ENCODE results near the gene BST1. TPM values are rescaled to one million over a fixed set of nuclear protein-coding genes. Genes with fewer than 3 reads are reported as not detected.

Gene BST1
- total RNA-seq, 1 experiment from 2014 or later, result not detected

DNA sequence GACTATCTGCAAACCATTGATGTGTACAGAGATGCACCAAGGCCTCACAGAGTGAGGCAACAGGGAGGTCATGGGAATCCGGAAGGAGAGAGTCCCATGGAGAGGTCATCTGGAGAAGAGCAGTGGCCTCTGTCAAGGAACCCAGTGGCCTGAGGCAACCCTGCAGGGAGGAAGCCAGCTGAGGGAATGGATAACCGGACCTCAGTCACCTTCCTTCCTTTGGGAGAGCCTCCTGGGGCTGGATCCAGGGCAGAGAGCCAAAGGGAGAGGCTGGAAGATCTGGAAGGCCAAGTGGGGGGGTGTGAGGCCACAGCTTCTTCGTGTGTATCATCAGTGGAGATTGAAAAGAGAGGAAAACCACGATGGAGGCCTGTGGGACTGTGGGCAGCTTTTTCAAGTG is 50.9 kb downstream of the BST1 start:
- Histone ChIP-seq H3K4ac (ENCODE audit: low read depth, low read length) (no peak overlapping the region), H2BK5ac (ENCODE audit: insufficient read length, low read length) (no peak overlapping the region), H2BK15ac (ENCODE audit: low read depth, low read length) (no peak overlapping the region), H4K91ac (ENCODE audit: insufficient read length, low read depth, low read length) (no peak overlapping the region), H4K20me1 (ENCODE audit: control insufficient read depth, insufficient read depth, insufficient read length) (no peaks in the 10 kb centered on the region), H2BK20ac (ENCODE audit: low read depth, low read length, poor library complexity, severe bottlenecking) (no peak overlapping the region), H3K9me3 (ENCODE audit: control insufficient read depth, low read depth, low read length) (no peaks in the 10 kb centered on the region), H3K18ac (ENCODE audit: insufficient read length, low read depth, low read length) (no peak overlapping the region), H3K56ac (ENCODE audit: insufficient read length, low read depth, low read length) (no peak overlapping the region), H2BK12ac (ENCODE audit: insufficient read length, low read depth, low read length) (no peak overlapping the region), H2BK120ac (ENCODE audit: low read depth, low read length, poor library complexity, severe bottlenecking) (no peak overlapping the region), H4K8ac (replicated peaks; ENCODE audit: insufficient read length, low read depth, low read length) (no peak overlapping the region), H3K79me1 (ENCODE audit: insufficient read depth, low read depth, low read length, poor library complexity, severe bottlenecking) (no peaks in the 10 kb centered on the region), H3K23me2 (ENCODE audit: insufficient read length, low read depth, low read length, poor library complexity, severe bottlenecking) (no peaks in the 10 kb centered on the region), H3K14ac (ENCODE audit: insufficient read depth, low read length) (no peak overlapping the region), H3K27ac (ENCODE audit: insufficient read length, low read depth, low read length) (no peak overlapping the region), H2AK5ac (ENCODE audit: insufficient read length, low read length) (no peak overlapping the region), H3K9ac (ENCODE audit: extremely low read depth, insufficient read length, low read length) (no peak overlapping the region), H3K79me2 (ENCODE audit: insufficient read depth, low read length) (no peaks in the 10 kb centered on the region), H2AFZ (ENCODE audit: low read length) (no peak overlapping the region), H3K23ac (ENCODE audit: insufficient read length, low read depth, low read length) (no peak overlapping the region), H3K27me3 (ENCODE audit: insufficient read depth, low read length) (no peaks in the 10 kb centered on the region), H3K4me2 (ENCODE audit: insufficient read depth, insufficient read length, low read length) (no peak overlapping the region), H3T11ph (ENCODE audit: low read length) (no peak overlapping the region), H3K4me1 (ENCODE audit: insufficient read depth, low read length) (no peaks in the 10 kb centered on the region), H4K5ac (ENCODE audit: insufficient read length, low read depth, low read length) (no peak overlapping the region)
- H3K27ac Mint-ChIP-seq, result peak overlapping the region in 2 of 3 experiments; percentile 35 to 54; a peak in 4 of 7 replicates
- H3K9me3 Mint-ChIP-seq, result no peaks in the 10 kb centered on the region; a peak in 1 of 5 replicates
- DNase-seq, result no peak
- WGBS (ENCODE audit: extremely low coverage, insufficient read length, low lambda C conversion rate), result no CpG with 5 or more reads among the region's 4 CpGs
- H3K27me3 Mint-ChIP-seq (ENCODE audit: low read depth), result no peaks in the 10 kb centered on the region
- no peaks in the 10 kb centered on the region for H3K36me3 Mint-ChIP-seq (ENCODE audit: insufficient read depth in 1 of 3, low read depth in 3 of 3)
- H3K4me1 Mint-ChIP-seq, result peaks cover 8 to 10% of the 10 kb centered on the region in 2 experiments; a peak in 2 of 4 replicates
- H3K4me3 Mint-ChIP-seq, result no peak overlapping the region
- TF ChIP-seq, protein P1, sequence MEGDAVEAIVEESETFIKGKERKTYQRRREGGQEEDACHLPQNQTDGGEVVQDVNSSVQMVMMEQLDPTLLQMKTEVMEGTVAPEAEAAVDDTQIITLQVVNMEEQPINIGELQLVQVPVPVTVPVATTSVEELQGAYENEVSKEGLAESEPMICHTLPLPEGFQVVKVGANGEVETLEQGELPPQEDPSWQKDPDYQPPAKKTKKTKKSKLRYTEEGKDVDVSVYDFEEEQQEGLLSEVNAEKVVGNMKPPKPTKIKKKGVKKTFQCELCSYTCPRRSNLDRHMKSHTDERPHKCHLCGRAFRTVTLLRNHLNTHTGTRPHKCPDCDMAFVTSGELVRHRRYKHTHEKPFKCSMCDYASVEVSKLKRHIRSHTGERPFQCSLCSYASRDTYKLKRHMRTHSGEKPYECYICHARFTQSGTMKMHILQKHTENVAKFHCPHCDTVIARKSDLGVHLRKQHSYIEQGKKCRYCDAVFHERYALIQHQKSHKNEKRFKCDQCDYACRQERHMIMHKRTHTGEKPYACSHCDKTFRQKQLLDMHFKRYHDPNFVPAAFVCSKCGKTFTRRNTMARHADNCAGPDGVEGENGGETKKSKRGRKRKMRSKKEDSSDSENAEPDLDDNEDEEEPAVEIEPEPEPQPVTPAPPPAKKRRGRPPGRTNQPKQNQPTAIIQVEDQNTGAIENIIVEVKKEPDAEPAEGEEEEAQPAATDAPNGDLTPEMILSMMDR (conservative IDR thresholded peaks at IDR 0.05), result no peak
